ENCODE data around the gene TLR3.

- TF ChIP-seq POLR2A (IDR thresholded peaks at IDR 0.05; ENCODE audit: low read depth) (no peak), POLR2AphosphoS5 (IDR thresholded peaks at IDR 0.05) (no peak), CTCF (IDR thresholded peaks at IDR 0.05) (no peak), EP300 (IDR thresholded peaks at IDR 0.05) (no peak)
Observed at GRCh38 chr4:186092296-186092695, 23.3 kb downstream of the TLR3 start.

All from esophagus muscularis mucosa (tissue), 4 donors.